Thyroid gland (tissue), 4 donors: ENCODE data around the gene METTL18.

Experiments
- CTCF ChIP-seq, 6 experiments: fragments of 200-600 bp in 3 of 6; fragments of 450-650 bp in 3 of 6; sonication (generic) in 3 of 6; IDR thresholded peaks; one replicate each; pipeline ENCODE4 v1.5.1; 2016 to 2019; ENCODE audit warnings: antibody characterized with exemption in 6 of 6, mild to moderate bottlenecking in 2 of 6, inconsistent platforms in 1 of 6, moderate library complexity in 1 of 6
- POLR2A ChIP-seq, 2 donors: fragments of 450-650 bp; IDR thresholded peaks; one replicate each; pipeline ENCODE4 v1.6.1; 2017; ENCODE audit warnings: antibody characterized with exemption in 2 of 2, mild to moderate bottlenecking in 2 of 2, moderate library complexity in 1 of 2

- no peak for TF ChIP-seq CTCF (IDR thresholded peaks at IDR 0.05)
- TF ChIP-seq POLR2A (IDR thresholded peaks at IDR 0.05), result no peak
These were observed 48.2 kb downstream of the METTL18 start for GRCh38 chr1:169746550-169746949.
